ENCODE data around the gene SPATA9. TPM values are rescaled to one million over a fixed set of nuclear protein-coding genes. Genes with fewer than 3 reads are reported as not detected.
A peak's percentile ranks its signal among the peaks of the same experiment; 100 is the strongest.

SPATA9 gene
- total RNA-seq, 2 donors from 2014 or later: not detected

- intact Hi-C loops (cut with DNase I): no loop called here
- Histone ChIP-seq H3K27ac (peak overlapping the region in 1 of 4 donors; percentile 92), H3K4me1 (peaks cover 64% of the 10 kb centered on the region), H3K36me3 (replicated peaks in 1 of 2; ENCODE audit: insufficient read depth in 1 of 2, low read depth in 2 of 2) (no peaks in the 10 kb centered on the region), H3K27me3 (no peaks in the 10 kb centered on the region), H3K9me3 (no peaks in the 10 kb centered on the region), H3K4me3 (no peak overlapping the region)
- no peak for ATAC-seq
- DNase-seq: no peak
- WGBS, 2 donors: 72 to 89% methylated on average over 4 of the region's 4 CpGs
- no peak for TF ChIP-seq POLR2A (IDR thresholded peaks at IDR 0.05)
- TF ChIP-seq, protein P1, sequence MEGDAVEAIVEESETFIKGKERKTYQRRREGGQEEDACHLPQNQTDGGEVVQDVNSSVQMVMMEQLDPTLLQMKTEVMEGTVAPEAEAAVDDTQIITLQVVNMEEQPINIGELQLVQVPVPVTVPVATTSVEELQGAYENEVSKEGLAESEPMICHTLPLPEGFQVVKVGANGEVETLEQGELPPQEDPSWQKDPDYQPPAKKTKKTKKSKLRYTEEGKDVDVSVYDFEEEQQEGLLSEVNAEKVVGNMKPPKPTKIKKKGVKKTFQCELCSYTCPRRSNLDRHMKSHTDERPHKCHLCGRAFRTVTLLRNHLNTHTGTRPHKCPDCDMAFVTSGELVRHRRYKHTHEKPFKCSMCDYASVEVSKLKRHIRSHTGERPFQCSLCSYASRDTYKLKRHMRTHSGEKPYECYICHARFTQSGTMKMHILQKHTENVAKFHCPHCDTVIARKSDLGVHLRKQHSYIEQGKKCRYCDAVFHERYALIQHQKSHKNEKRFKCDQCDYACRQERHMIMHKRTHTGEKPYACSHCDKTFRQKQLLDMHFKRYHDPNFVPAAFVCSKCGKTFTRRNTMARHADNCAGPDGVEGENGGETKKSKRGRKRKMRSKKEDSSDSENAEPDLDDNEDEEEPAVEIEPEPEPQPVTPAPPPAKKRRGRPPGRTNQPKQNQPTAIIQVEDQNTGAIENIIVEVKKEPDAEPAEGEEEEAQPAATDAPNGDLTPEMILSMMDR (IDR thresholded peaks at IDR 0.05): no peak
Observed at GRCh38 chr5:95619096-95619495, 63.7 kb downstream of the SPATA9 start.

GRCh38 chr5:95617057-95617456 is 65.7 kb downstream of the SPATA9 start:
- no peak for ATAC-seq
- H3K36me3 ChIP-seq (replicated peaks in 1 of 2; ENCODE audit: insufficient read depth in 1 of 2, low read depth in 2 of 2): no peaks in the 10 kb centered on the region
- no peak for DNase-seq
- H3K27ac ChIP-seq: no peak overlapping the region
- no peaks in the 10 kb centered on the region for H3K9me3 ChIP-seq
- intact Hi-C loops (cut with DNase I): no loop called here
- H3K27me3 ChIP-seq: no peaks in the 10 kb centered on the region
- no peak for TF ChIP-seq POLR2A (IDR thresholded peaks at IDR 0.05)
- TF ChIP-seq, protein P1 (IDR thresholded peaks at IDR 0.05): no peak
- H3K4me1 ChIP-seq: peaks cover 56% of the 10 kb centered on the region
- 86 to 91% methylated on average over 5 of the region's 5 CpGs for WGBS, 2 donors
- no peak overlapping the region for H3K4me3 ChIP-seq

DNA sequence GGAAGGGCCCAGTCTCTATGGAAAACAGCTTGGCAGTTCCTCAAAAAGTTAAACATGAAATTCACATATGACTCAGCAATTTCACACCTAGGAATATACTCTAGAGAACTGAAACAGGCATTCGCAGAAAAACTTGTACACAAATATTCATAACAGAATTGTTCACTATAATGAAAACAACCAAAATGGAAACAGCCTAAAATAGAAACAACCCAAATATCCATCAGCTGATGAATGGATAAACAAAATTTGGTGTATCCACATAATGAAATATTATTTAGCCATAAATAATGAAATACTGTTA is 67.7 kb downstream of the SPATA9 start:
- no peaks in the 10 kb centered on the region for H3K27me3 ChIP-seq
- H3K27ac ChIP-seq: no peak overlapping the region
- WGBS, 2 donors: 83 to 86% methylated on average over 1 of the region's 1 CpG
- DNase-seq (no peak), ATAC-seq (no peak)
- TF ChIP-seq, protein P1 (IDR thresholded peaks at IDR 0.05): no peak
- no peak for TF ChIP-seq POLR2A (IDR thresholded peaks at IDR 0.05)
- peaks cover 45% of the 10 kb centered on the region for H3K4me1 ChIP-seq
- H3K4me3 ChIP-seq: no peak overlapping the region
- intact Hi-C loops (cut with DNase I): no loop called here
- no peaks in the 10 kb centered on the region for H3K9me3 ChIP-seq
- H3K36me3 ChIP-seq (replicated peaks in 1 of 2; ENCODE audit: insufficient read depth in 1 of 2, low read depth in 2 of 2): no peaks in the 10 kb centered on the region

DNA sequence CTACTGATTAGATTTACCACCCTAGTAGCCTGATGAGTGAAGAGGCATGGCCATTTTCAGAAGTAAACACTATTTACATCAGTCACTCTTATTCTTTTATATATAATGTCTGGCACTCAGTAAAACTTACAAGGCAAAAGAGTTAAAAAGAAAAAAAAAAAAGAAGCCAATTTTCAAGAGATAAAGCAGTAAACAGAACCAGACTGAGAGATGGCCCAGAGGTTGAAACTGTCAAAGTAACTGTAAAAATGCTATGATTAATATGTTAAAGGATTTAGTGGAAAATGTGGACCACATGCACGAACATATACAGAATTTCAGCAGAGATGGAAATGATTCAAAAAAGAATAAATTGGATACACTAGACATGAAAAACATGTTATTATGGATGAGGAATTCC is 69.3 kb downstream of the SPATA9 start:
- Histone ChIP-seq H3K36me3 (replicated peaks in 1 of 2; ENCODE audit: insufficient read depth in 1 of 2, low read depth in 2 of 2) (no peaks in the 10 kb centered on the region), H3K4me3 (no peak overlapping the region), H3K27ac (no peak overlapping the region), H3K27me3 (no peaks in the 10 kb centered on the region), H3K4me1 (peaks cover 39% of the 10 kb centered on the region), H3K9me3 (no peaks in the 10 kb centered on the region)
- intact Hi-C loops (cut with DNase I): no loop called here
- DNase-seq (no peak), ATAC-seq (no peak)
- 95 to 100% methylated on average over 1 of the region's 1 CpG for WGBS, 2 donors
- no peak for TF ChIP-seq POLR2A (IDR thresholded peaks at IDR 0.05)
- TF ChIP-seq, protein P1 (IDR thresholded peaks at IDR 0.05): no peak

DNA sequence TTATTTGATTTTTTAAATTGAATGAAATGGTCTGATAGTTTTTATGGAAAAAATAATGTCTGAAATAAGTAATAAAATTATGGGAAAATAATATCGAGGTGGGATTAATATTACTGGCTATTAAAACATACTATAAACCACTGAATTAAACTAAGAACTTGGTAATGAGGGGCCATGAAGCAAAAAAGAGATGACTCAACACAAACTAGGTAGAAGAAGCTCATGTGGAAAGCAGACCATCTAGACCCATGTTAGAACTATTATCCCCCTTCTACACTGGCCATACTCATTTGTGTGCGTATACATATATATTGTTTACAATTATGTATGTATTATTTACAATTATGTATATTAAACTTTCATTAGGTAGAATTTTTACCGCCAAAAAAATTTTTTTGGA is 71.4 kb downstream of the SPATA9 start:
- WGBS, 2 donors: 92 to 93% methylated on average over 3 of the region's 3 CpGs
- TF ChIP-seq, protein P1 (IDR thresholded peaks at IDR 0.05): no peak
- no peak for TF ChIP-seq POLR2A (IDR thresholded peaks at IDR 0.05)
- intact Hi-C loops (cut with DNase I): no loop called here

More for the DNA sequence above, 71.4 kb downstream of the SPATA9 start:
- Histone ChIP-seq H3K27ac (no peak overlapping the region), H3K36me3 (replicated peaks in 1 of 2; ENCODE audit: insufficient read depth in 1 of 2, low read depth in 2 of 2) (no peaks in the 10 kb centered on the region), H3K4me3 (no peak overlapping the region), H3K4me1 (peaks cover 26% of the 10 kb centered on the region), H3K9me3 (no peaks in the 10 kb centered on the region), H3K27me3 (no peaks in the 10 kb centered on the region)
- ATAC-seq: no peak
- DNase-seq: no peak

All from body of pancreas (tissue), 4 donors.